ENCODE measurements around the gene WIZ. TPM values are rescaled to one million over a fixed set of nuclear protein-coding genes. Genes with fewer than 3 reads are reported as not detected.
"Not testable (repeated sequence)": the region's sequence is repeated elsewhere in the genome, so short reads cannot be mapped to it uniquely, and the experiment has no call there.

Gene WIZ
- total RNA-seq, 2 experiments from 2014 or later = 16.5 to 16.7 TPM

DNA sequence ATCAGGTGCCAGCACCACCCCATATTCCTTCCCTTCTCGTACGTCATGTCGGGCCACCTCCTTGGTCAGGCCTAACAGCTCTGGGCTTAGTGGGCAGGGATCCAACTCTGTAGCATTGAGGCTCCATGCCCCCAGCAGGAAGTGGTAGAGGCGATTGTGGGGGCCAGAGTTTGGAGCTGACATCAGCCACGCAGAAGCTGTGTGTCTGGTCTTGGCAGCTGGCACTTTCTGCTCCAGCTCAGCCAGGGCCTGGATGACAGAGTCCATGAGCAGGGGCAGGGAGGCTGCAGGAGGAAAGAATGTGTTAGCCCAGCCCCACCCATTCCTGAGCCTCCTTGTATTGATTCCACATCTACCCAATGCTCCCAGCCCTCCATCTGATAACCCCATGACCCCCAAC is 26.6 kb upstream of the WIZ start:
- CTCF ChIA-PET = no interaction called here
- no peak overlapping the region for H3K27ac Mint-ChIP-seq

DNA sequence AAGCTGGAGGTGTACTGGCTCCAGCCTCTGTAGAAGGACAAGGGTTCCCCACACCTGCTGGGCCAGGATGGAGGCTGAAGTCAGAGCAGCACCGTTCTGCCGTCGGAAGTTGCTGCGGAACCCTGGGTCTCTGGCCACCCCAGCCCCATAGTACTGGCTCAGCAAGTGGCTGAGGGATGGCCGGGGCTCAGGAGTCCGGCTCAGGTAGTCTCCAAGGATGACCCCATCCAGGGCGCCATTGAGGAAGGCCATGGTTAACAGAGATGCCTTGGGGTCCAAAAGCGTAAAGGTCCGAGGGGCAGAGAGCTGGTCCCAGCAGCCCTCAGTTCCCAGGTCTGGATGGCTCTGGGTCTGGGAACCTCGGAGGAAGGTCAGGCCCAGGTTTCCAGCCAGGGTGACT is 25.9 kb upstream of the WIZ start:
- no peak overlapping the region for H3K4me3 Mint-ChIP-seq
- no peaks in the 10 kb centered on the region for H3K36me3 Mint-ChIP-seq (ENCODE audit: low read depth)
- no peak for DNase-seq
- H3K4me1 Mint-ChIP-seq (ENCODE audit: low read depth) = peaks cover 26% of the 10 kb centered on the region
- intact Hi-C loops (cut with micrococcal nuclease) = no loop called here
- no peaks in the 10 kb centered on the region for H3K27me3 Mint-ChIP-seq (ENCODE audit: low read depth)
- H3K27ac Mint-ChIP-seq = no peak overlapping the region
- CTCF ChIA-PET = no interaction called here
- H3K9me3 Mint-ChIP-seq = no peaks in the 10 kb centered on the region

More for the DNA sequence above, 26.6 kb upstream of the WIZ start:
- Mint-ChIP-seq H3K27me3 (ENCODE audit: low read depth) (no peaks in the 10 kb centered on the region), H3K4me1 (ENCODE audit: low read depth) (peaks cover 26% of the 10 kb centered on the region), H3K9me3 (no peaks in the 10 kb centered on the region), H3K36me3 (ENCODE audit: low read depth) (no peaks in the 10 kb centered on the region), H3K4me3 (no peak overlapping the region)
- DNase-seq = no peak
- intact Hi-C loops (cut with micrococcal nuclease) = no loop called here

DNA sequence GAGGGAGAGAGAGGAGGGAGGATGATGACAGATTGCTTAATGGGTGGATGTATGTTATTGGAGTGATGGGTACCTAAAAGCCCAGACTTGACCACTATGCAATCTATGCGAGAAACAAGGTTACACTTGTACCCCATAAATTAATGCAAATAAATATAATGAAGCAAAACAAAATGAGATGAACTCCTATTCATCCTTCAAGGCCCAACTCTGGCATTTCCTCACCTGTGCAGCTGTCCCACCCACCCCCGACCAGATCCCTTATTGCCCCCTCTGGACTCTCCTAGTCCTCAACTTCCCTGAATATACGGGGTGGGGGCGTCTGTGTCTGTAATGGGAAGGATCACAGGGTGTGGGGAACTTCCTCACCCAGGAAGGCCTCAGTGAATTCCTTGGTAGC is 25.4 kb upstream of the WIZ start:
- CTCF ChIA-PET = no interaction called here
- H3K27ac Mint-ChIP-seq = no peak overlapping the region
- DNase-seq = no peak
- H3K4me3 Mint-ChIP-seq = no peak overlapping the region
- H3K9me3 Mint-ChIP-seq = no peaks in the 10 kb centered on the region
- intact Hi-C loops (cut with micrococcal nuclease) = no loop called here
- H3K4me1 Mint-ChIP-seq (ENCODE audit: low read depth) = peaks cover 24% of the 10 kb centered on the region
- no peaks in the 10 kb centered on the region for H3K27me3 Mint-ChIP-seq (ENCODE audit: low read depth)
- no peaks in the 10 kb centered on the region for H3K36me3 Mint-ChIP-seq (ENCODE audit: low read depth)

DNA sequence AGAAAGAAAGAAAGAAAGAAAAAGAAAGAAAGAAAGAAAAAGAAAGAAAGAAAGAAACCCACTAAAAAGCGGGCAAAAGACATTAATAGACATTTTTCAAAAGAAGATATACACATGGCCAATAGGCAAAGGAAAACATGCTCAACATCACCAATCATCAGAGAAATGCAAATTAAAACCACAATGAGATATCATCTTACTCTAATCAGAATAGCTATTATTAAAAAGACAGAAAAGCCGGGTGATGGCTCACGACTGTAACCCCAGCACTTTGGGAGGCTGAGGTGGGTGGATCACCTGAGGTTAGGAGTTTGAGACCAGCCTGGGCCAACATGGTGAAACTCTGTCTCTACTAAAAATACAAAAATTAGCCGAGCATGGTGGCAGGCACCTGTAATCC is 24.1 kb upstream of the WIZ start:
- H3K27me3 Mint-ChIP-seq (ENCODE audit: low read depth); H3K9me3 Mint-ChIP-seq; H3K27ac Mint-ChIP-seq; H3K36me3 Mint-ChIP-seq (ENCODE audit: low read depth); H3K4me3 Mint-ChIP-seq; intact Hi-C loops (cut with micrococcal nuclease); CTCF ChIA-PET; DNase-seq: not testable (repeated sequence)
- peaks cover 22% of the 10 kb centered on the region for H3K4me1 Mint-ChIP-seq (ENCODE audit: low read depth)

DNA sequence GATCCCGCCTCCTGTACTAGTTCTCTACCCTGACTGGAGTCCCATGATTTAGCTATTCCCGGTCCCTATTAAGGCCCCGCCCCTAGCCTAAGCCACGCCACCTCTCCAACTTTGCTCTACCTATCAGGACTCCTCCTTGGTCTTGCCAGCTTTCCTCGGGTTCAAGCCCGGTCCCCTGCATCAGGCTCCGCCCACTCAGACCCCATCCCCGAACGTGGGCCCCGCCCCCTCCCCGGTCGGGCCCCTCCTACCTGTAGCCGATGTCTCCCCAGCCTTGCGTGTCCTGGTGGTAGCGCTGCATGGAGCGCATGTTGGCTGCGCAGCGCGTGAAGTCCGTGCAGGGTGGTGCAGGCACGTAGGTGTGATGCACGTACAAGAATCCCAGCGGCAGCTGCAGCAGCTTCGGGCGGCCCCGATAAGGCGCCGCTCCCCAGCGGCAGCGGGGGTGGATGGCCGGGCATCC is 21.9 kb upstream of the WIZ start:
- Mint-ChIP-seq H3K27me3 (ENCODE audit: low read depth) (peaks cover 3% of the 10 kb centered on the region), H3K27ac (no peak overlapping the region), H3K9me3 (no peaks in the 10 kb centered on the region), H3K4me1 (ENCODE audit: low read depth) (peaks cover 40% of the 10 kb centered on the region), H3K4me3 (no peak overlapping the region), H3K36me3 (ENCODE audit: low read depth) (peaks cover 2% of the 10 kb centered on the region)
- CTCF ChIA-PET = no interaction called here
- intact Hi-C loops (cut with micrococcal nuclease) = no loop called here
- DNase-seq = no peak

DNA sequence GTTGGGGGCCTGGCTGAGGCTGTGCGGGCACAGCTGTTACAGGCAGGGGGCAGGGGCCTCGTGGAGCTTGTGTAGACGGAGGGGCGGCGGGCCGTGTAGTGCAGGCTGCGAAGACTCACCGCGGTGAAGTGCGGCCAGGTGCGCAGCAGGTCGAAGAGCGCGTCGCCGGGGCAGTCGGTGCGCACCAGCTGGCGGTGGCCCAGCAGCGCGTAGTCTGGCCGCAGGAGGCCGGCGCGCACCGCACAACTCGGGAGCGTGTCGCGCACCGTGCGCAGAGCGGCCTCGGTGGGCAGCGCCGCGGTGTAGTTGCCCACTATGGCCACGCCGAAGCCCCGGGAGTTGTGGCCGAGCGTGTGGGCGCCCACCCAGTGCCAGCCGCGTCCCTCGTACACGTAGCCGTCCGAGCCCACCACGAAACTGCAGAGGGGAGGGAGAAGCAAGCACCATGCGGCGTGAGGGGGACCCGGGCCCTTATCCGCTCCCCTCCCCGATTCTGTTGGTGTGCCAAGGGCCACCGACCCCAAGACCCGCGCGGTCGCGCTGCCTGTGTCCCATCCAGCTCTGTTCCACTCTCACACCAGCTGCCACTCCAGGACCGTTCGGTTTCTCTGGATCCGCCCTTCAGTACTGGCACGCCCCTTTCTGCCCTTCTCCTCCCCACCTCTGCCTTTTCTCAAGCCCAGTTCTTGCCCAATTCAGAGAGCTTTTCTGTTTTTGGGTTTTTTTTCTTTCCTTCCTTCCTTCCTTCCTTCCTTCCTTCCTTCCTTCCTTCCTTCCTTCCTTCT is 19.9 kb upstream of the WIZ start:
- H3K4me3 Mint-ChIP-seq = peak overlapping the region; percentile 76
- intact Hi-C loops (cut with micrococcal nuclease) = loop anchor here (5.0 kb wide), 1 partner anchor 167 kb away; no protein-coding TSS in a partner anchor
- DNase-seq = peak; percentile 51
- H3K9me3 Mint-ChIP-seq = no peaks in the 10 kb centered on the region
- H3K27ac Mint-ChIP-seq = no peak overlapping the region
- CTCF ChIA-PET = interaction anchor here (0.6 to 1.1 kb wide), 2 partner anchors 86 to 318 kb away, joined by 3 read pairs; no protein-coding TSS in a partner anchor
- H3K4me1 Mint-ChIP-seq (ENCODE audit: low read depth) = peaks cover 48% of the 10 kb centered on the region
- H3K27me3 Mint-ChIP-seq (ENCODE audit: low read depth) = peaks cover 3% of the 10 kb centered on the region
- H3K36me3 Mint-ChIP-seq (ENCODE audit: low read depth) = peaks cover 2% of the 10 kb centered on the region

DNA sequence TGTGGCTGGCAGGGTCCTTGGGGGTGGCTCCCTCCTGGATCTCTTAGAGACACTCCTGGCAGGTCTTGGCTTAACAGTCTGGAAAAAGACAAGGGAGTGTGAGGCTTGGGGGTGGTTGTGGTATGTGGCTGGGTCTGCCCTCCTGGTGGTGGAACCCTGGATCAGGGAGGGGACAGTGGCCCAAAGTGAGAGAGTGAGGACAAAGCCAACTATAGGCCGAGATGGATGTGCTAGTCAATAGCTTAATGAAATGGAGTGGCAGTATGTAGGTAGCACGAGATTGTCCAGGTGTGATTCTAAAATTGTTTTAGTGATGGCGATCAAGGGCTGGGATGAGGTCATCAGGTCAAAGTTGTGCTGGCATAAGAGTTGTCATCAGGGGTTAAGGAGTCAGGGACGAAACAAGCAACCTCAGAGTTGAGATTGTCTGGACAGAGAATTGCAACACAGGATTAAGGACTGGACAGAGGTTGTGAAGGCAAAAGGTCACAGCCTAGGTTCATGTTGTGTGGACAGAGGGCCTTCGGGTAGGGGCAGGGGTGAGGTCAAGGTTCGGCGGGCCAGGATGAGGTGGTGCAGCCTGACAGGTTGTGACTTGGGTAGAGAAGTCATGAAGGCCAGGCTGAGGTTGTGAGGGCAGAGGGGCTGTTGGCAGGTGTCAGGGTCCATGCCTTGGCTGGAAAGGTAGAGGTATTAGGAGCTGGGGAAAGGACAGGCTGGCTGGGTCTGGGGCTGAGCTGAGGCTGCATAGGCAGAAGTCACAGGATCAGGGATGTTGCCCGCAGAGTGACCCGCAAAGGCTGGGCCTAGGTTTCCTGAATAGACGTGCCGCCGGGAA is 19.1 kb upstream of the WIZ start:
- Mint-ChIP-seq H3K27me3 (ENCODE audit: low read depth) (peaks cover 3% of the 10 kb centered on the region), H3K4me3 (peak overlapping the region; percentile 76), H3K4me1 (ENCODE audit: low read depth) (peaks cover 52% of the 10 kb centered on the region), H3K9me3 (no peaks in the 10 kb centered on the region), H3K27ac (peak overlapping the region; percentile 5), H3K36me3 (ENCODE audit: low read depth) (peaks cover 2% of the 10 kb centered on the region)
- intact Hi-C loops (cut with micrococcal nuclease) = loop anchor here (5.0 kb wide), 1 partner anchor 167 kb away; no protein-coding TSS in a partner anchor
- DNase-seq = no peak
- CTCF ChIA-PET = interaction anchor here (0.6 to 2.1 kb wide), 3 partner anchors 50 to 317 kb away, joined by 3 to 7 read pairs (median 3); partner anchors contain the start of gene AKAP8L

DNA sequence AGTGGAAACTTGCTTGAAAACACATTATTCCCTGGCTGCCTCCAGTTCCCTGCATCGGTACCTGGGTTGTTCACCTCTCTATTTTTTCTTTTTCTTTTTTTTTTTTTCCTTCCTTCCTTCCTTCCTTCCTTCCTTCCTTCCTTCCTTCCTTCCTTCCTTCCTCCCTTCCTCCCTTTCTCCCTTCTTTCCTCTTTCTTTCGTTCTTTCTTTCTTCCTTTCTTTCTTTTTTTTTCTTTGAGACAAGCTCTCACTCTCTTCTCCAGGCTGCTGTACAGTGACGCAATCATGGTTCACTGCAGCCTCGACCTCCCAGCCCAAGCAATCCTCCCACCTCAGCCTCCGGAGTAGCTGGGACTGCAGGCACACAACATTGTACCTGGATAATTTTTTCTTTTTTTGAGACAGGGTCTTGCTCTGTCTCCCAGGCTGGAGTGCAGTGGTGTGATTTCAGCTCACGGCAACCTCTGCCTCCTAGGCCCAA is 18.0 kb upstream of the WIZ start:
- Mint-ChIP-seq H3K27me3 (ENCODE audit: low read depth) (peaks cover 3% of the 10 kb centered on the region), H3K9me3 (no peaks in the 10 kb centered on the region), H3K4me1 (ENCODE audit: low read depth) (peaks cover 50% of the 10 kb centered on the region), H3K36me3 (ENCODE audit: low read depth) (peaks cover 4% of the 10 kb centered on the region), H3K27ac (peak overlapping the region; percentile 93), H3K4me3 (no peak overlapping the region)
- no peak for DNase-seq
- intact Hi-C loops (cut with micrococcal nuclease) = loop anchor here (1.0 to 5.0 kb wide), 9 partner anchors 35 to 611 kb away; no protein-coding TSS in a partner anchor
- CTCF ChIA-PET = interaction anchor here (0.6 to 2.1 kb wide), 5 partner anchors 49 to 716 kb away, joined by 3 to 7 read pairs (median 6); partner anchors contain the start of gene AKAP8L

DNA sequence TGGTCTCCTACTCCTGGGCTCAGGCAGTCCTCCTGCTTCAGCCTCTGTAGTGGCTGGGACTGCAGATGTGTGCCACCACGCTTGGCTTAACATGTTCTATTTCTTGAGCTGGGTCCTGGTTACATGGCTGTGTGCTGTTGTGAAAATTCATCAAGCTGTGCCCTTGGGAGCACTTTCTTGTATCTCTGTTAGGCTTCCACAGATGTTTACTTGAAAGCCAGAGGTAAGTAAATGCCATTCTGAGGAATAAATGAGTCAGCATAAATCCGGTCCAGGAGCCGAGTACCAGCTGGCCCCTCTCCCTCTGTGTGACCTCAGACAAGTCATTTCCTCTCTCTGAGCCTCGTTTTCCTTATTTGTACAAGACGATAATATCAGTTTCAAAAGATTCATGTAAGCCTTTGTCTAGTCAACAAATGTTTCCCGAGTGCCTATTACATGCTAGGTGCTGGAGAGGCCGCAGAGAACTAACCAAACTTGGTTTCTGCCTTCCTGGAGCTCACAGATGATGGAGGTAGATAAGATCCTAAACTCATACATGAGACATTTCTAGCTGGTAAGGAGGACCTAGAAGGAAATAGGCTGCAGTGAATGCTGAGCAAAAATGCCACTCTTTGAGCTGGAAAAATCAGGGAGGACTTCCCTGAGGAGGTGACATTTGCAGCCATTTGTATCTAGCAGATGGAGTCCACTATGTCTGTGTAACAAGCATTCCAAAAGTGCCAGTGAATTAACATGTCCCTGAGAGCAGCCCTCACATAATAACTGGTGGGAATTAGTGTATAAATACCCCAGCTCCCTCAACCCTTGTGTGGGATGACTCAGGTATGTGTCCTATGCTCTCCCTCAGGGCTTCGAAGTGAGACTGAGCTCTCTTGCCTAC is 17.3 kb upstream of the WIZ start:
- peak overlapping the region; percentile 34 for H3K4me3 Mint-ChIP-seq
- H3K27ac Mint-ChIP-seq = peak overlapping the region; percentile 93
- H3K4me1 Mint-ChIP-seq (ENCODE audit: low read depth) = peaks cover 56% of the 10 kb centered on the region
- H3K36me3 Mint-ChIP-seq (ENCODE audit: low read depth) = peaks cover 5% of the 10 kb centered on the region
- peaks cover 3% of the 10 kb centered on the region for H3K27me3 Mint-ChIP-seq (ENCODE audit: low read depth)
- H3K9me3 Mint-ChIP-seq = no peaks in the 10 kb centered on the region
- DNase-seq = peak; percentile 85
- intact Hi-C loops (cut with micrococcal nuclease) = loop anchor here (1.0 to 5.0 kb wide), 9 partner anchors 35 to 612 kb away; no protein-coding TSS in a partner anchor
- CTCF ChIA-PET = interaction anchor here (0.6 to 2.1 kb wide), 7 partner anchors 48 to 717 kb away, joined by 3 to 7 read pairs (median 4); partner anchors contain the start of gene AKAP8L

DNA sequence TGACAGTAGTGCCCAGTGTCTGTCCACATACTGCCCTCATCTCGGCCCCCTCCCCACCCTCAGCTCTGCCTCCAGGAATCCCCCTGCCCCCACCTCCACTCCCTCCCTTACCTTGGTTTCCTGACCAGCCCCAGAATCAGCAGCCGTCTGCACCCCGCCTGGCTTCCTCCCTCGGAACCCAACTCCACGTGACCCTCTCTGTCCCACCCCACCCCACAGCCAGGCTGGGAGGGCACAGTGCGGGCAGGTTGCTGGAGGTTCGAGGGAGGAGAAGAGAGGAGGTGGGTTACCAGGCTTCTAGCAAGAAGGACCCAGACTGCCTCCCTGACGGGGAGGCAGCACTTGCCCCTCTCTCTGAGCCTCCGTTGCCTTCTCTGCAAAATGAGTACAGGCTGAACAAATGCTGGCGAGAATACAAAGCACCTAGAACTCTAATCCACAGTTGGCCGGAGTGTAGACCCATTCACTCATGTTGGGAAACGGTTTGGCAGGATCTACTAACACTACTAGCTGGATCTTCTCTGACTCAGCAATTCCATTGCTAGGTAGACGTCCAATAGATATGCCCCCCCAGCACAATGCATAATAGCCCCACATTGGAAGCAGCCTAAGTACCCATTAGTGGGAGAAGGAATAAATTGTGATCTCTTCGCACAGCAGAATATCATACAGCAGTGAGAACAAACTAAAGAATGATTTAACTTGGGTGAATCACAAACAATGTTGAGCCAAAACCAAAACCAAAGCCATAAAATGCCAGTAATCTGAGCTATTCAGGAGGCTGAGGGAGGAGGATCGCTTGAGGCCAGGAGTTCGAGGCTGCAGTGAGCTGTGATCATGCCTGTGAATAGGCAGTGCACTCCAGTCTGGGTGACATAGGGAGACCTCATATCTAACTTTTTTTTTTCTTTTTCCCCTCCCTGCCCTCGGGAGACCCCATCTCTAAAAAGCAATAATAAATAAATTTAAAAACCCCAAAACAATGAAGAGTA is 14.9 kb upstream of the WIZ start, which contains the start of gene RASAL3:
RASAL3 (minus strand) TSS at position 151 of the 992 bp plus-strand sequence. CDS start 186 bp downstream, outside the sequence.
- DNase-seq = peak; percentile 69
- intact Hi-C loops (cut with micrococcal nuclease) = loop anchor here (1.0 to 5.0 kb wide), 2 partner anchors 85 to 162 kb away; partner anchors contain the start of gene AKAP8
- H3K27me3 Mint-ChIP-seq (ENCODE audit: low read depth) = peaks cover 3% of the 10 kb centered on the region
- H3K27ac Mint-ChIP-seq = peak within 1 kb of the TSS; percentile 96
- H3K4me3 Mint-ChIP-seq = peak within 1 kb of the TSS; percentile 87
- H3K9me3 Mint-ChIP-seq = no peaks in the 10 kb centered on the region
- CTCF ChIA-PET = interaction anchor here (1.1 to 2.5 kb wide), 5 partner anchors 28 to 91 kb away, joined by 4 to 15 read pairs (median 6); partner anchors contain the start of gene AKAP8L
- H3K36me3 Mint-ChIP-seq (ENCODE audit: low read depth) = peaks cover 7% of the 10 kb centered on the region
- H3K4me1 Mint-ChIP-seq (ENCODE audit: low read depth) = peaks cover 61% of the 10 kb centered on the region
